ELF-1 (cell line): ENCODE results near the gene SMG1.
"Not testable (repeated sequence)": the region's sequence is repeated elsewhere in the genome, so short reads cannot be mapped to it uniquely, and the experiment has no call there.

Experiments
- DNase-seq: peaks from one replicate; pipeline ENCODE4 v3.0.0-alpha.2; 2016; ENCODE audit warnings: low read depth, low spot score

The SMG1 gene

GRCh38 chr16:18933501-18933900 is 7.3 kb upstream of the SMG1 start:
- DNase-seq: no peak

DNA sequence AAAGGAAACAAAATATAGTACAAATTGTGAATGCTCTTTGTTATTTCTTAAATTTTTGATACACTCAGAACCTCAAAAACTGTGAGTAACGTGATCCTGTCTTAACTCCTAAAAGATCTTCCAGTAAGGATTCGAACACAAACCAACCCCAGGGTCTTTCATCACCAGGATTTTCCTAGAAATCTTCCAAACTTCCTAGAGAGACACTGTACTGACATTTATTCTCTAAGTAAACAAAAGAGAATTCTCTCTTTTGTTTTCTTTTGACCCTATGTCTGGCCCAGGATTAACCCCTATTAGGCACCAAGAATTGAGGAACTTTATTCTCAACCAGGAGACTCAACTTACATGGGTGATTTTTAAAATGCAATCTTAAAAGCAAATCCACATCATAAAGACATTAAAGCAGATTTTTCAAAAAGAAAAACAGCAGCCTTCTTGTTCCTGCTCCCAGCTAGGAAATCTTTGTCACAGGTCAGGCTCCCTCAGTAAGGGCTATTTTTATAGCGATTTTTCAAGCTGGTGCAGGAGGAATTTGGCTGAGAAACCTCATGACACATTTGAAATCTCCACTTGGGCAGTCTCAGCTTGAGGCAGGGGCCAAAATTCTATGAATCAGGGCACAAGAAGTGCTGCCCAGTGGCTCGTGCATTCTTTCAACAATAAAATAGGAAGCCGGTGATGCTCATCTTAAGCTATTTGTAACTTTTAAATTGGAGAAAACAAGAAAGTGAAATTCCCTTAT is 6.2 kb upstream of the SMG1 start:
- DNase-seq: no peak

GRCh38 chr16:18931756-18932155 is 5.5 kb upstream of the SMG1 start:
- no peak for DNase-seq

DNA sequence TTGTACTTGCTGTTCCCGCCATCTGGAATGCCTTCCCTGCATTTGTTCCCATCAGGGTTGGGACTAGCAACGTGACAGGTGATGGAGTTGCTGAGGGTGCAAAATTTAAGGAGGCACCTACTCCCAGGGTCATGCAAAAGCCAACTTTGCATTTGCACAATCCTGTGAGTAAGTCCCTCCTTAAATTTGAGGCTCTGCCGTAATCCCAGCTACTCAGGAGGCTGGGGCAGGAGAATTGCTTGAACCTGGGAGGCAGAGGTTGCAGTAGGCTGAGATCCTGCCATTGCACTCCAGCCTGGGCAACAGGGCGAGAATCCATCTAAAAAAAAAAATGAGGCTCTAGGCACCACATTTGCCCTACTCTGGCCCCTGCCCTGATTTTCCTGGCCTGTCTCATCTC is 3.9 kb upstream of the SMG1 start:
- not testable (repeated sequence) for DNase-seq

- DNase-seq: not testable (repeated sequence)
Observed at GRCh38 chr16:18928073-18928472, 1.9 kb upstream of the SMG1 start.

DNA sequence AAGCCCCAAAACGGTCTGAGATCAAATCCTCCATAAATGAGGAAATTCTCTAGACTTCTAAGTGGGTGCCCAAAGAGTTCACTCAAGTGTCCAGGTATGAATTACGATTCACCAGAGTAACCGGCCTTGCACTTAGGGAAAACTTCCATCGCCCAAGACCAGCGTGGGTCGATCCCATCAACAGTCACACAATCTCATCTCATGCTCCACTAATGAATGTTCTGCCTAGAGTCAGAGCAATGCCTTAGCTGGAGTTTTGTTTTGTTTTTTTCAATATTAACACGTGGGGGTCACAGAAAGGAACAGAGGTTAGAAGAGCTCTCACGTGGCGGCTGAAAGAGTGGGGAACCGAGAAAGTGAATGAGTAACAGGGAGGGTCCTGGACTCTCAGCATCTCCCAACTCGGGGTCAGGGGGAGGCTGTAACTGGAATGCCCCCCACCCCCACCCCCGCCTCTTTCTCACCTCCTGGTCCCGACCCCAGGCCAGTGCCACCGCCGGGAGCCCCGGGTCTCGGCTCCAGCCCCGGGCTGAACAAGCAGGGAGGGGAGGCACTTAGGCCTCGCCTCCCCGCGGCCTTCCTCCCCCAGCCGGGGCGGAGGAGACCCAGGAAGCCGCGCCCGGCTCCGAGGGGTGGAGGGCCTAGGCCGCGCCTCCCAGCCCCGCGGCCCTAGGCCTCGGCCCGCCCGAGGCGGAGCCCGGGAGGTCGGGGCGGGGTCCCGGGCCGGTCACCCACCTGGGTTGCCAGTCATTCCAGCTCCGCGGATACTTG is 808 bp downstream of the SMG1 start:
- DNase-seq: peak; percentile 75

- not testable (repeated sequence) for DNase-seq
Observed at GRCh38 chr16:18923935-18924334, 2.3 kb downstream of the SMG1 start.

GRCh38 chr16:18923124-18923523 is 3.1 kb downstream of the SMG1 start:
- not testable (repeated sequence) for DNase-seq

GRCh38 chr16:18909585-18909984 is 16.6 kb downstream of the SMG1 start:
- not testable (repeated sequence) for DNase-seq

- not testable (repeated sequence) for DNase-seq
Observed at GRCh38 chr16:18908716-18909115, 17.5 kb downstream of the SMG1 start.

DNA sequence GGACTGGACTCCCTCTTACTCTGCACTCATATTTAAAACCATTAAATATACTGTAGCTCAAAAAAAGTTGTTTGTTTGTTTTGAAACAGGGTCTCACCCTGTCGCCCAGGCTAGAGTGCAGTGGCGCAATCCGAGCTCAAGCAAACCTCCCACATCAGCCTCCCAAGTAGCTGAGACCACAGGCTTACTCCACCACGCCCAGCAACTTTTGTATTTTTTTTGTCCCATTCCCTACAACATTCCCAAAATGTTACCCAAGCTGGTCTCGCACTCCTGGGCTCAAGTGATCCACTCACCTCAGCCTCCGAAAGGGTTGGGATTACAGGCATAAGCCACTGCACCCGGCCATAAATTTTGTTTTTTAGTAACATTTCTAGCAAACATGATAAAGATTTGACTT is 23.4 kb downstream of the SMG1 start:
- DNase-seq: not testable (repeated sequence)

DNA sequence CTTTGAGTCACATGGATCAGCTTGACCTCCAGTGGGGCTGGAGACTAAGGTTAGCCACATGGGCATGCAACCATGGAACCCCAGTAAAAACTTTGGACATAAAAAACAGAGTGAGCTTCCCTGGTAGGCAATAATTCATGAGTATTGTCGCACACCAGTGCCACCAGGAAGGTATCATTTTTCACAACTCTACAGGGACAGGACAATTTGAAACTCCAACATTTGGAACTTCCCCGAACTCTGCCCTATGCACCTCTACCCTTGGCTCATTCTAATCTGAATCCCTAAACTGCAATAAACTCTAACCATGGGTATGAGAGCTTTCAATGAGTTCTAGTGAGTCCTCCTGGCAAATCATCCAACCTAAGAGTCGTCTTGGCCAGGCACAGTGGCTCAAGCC is 24.2 kb downstream of the SMG1 start:
- DNase-seq: not testable (repeated sequence)

GRCh38 chr16:18901194-18901593 is 25.0 kb downstream of the SMG1 start:
- DNase-seq: not testable (repeated sequence)

GRCh38 chr16:18884456-18884855 is 41.8 kb downstream of the SMG1 start:
- not testable (repeated sequence) for DNase-seq

DNA sequence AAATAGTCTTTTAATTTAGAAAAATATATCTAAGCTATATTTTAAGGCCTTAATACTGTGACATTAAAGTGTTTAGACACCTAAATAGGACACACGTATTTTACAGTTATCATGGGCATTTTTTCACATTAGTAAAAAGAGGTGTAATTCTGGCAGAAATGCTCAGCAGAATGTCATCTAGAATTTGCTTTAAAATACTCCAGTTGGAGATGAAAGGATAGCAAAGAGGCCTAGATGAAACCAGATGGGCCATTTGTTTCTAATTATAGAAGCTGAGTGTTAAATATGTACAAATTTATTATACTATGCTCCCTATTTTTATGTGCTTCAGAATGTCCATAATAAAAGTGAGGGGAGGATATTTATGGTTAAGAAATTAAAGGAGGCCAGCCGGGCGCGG is 48.5 kb downstream of the SMG1 start:
- not testable (repeated sequence) for DNase-seq

GRCh38 chr16:18877259-18877658 is 48.9 kb downstream of the SMG1 start:
- not testable (repeated sequence) for DNase-seq

- DNase-seq: not testable (repeated sequence)
Observed at GRCh38 chr16:18876301-18876700, 49.9 kb downstream of the SMG1 start.

DNA sequence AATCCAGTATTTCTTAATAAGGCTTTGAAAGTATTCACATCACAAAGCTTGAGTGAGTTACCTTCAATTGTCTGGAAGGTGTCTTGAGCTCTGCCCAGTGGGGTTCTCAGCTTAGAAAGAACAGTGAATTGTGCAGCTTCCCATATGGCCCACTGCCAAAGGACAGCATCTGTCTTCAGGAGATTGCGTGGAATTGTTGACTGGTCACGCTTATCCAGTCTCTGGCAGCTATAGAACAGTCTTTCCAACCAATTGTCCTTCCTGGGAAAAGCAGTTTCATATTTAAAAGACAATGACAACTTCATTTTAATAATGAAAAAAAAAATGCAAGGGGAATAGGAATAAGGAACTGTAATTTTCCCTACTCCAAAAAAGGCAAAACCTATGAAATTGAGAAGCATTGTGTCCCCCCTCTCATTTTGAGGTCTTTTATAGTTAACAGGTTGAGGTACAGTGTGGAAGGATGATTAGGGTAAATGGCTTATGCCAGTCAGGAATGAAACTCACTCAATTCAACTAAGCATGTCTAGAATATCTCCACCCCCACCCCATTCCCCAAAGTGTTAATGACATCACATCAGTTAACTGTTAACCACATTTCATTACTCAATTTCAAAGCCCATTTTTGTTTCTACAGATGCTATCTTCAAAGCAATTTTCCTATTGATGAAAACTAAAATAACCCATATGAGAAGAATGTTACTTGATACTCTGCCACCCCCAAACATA is 57.0 kb downstream of the SMG1 start:
- not testable (repeated sequence) for DNase-seq

DNA sequence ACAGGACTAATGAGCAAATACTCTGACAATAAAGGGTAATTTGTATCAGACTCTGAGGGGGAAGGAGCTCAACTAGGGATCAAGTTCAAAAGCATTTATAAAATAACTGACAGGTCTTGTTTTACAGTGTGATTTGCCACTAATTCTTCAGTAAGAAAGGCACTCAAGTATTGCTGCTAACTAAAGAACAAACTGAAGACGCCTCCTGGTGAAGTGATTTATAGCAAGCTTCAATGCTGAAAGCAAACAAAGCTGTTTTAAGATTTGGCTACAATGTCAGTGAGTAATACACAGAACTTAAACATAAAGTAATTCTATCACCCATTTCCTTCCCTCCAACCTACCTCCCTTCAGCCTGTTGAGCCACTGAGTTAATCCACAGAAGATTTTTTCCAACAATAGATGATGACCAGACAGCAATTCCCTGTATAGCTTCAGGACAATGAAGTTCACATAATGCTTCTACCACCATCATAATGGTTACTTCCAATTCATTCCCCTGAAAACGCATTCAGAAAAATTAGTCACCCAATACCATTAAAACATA is 59.9 kb downstream of the SMG1 start:
- DNase-seq: not testable (repeated sequence)

GRCh38 chr16:18862891-18863290 is 63.3 kb downstream of the SMG1 start:
- DNase-seq: not testable (repeated sequence)

- no peak for DNase-seq
Observed at GRCh38 chr16:18855196-18855595, 71.0 kb downstream of the SMG1 start.

DNA sequence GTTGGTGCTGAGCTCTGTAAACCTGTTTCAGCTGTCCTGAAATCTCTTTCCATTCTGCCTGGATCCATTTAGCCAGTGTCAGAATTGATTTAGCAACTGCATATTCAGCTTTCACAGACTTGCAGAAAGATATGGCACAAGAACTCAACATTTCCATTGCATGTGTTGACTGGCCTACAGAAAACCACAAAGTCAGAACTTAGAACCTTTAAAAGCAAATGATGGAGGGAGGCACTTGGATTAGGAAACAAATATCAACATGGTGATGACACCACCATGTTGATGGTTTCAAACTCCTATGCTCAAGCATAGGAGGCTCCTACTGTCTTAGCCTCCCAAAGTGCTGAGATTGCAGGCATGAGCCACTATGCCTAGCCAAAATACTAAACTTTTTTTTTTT is 72.5 kb downstream of the SMG1 start:
- no peak for DNase-seq
